ENCODE results near the gene CCR9. TPM values are rescaled to one million over a fixed set of nuclear protein-coding genes. Genes with fewer than 3 reads are reported as not detected.

The CCR9 gene
- total RNA-seq, 1 donor, result 1.9 TPM

GRCh38 chr3:45906681-45907407 lies 20.5 kb downstream of the CCR9 start:
- DNase-seq (ENCODE audit: low read depth in 2 of 3, low spot score in 2 of 3), result peak in 1 of 3 donors; percentile 32

GRCh38 chr3:45907769-45908705 lies 21.7 kb downstream of the CCR9 start:
- no peak for DNase-seq (ENCODE audit: low read depth in 2 of 3, low spot score in 2 of 3)

GRCh38 chr3:45908761-45909160 lies 22.4 kb downstream of the CCR9 start:
- no peak for DNase-seq (ENCODE audit: low read depth in 2 of 3, low spot score in 2 of 3)

- no peak for DNase-seq (ENCODE audit: low read depth in 2 of 3, low spot score in 2 of 3)
These were observed 23.2 kb downstream of the CCR9 start for GRCh38 chr3:45909542-45909941.

- no peak for DNase-seq (ENCODE audit: low read depth in 2 of 3, low spot score in 2 of 3)
These were observed 24.5 kb downstream of the CCR9 start for GRCh38 chr3:45910892-45911291.

- DNase-seq (ENCODE audit: low read depth in 2 of 3, low spot score in 2 of 3), result no peak
These were observed 25.3 kb downstream of the CCR9 start for GRCh38 chr3:45911511-45912226.

GRCh38 chr3:45912435-45912834 lies 26.1 kb downstream of the CCR9 start:
- DNase-seq (ENCODE audit: low read depth in 2 of 3, low spot score in 2 of 3), result no peak

GRCh38 chr3:45914362-45915058 lies 28.2 kb downstream of the CCR9 start:
- DNase-seq (ENCODE audit: low read depth in 2 of 3, low spot score in 2 of 3), result no peak

- no peak for DNase-seq (ENCODE audit: low read depth in 2 of 3, low spot score in 2 of 3)
These were observed 28.7 kb downstream of the CCR9 start for GRCh38 chr3:45915059-45915439.

- no peak for DNase-seq (ENCODE audit: low read depth in 2 of 3, low spot score in 2 of 3)
These were observed 29.3 kb downstream of the CCR9 start for GRCh38 chr3:45915518-45916231.

GRCh38 chr3:45917146-45917898 lies 31.0 kb downstream of the CCR9 start:
- no peak for DNase-seq (ENCODE audit: low read depth in 2 of 3, low spot score in 2 of 3)

- no peak for DNase-seq (ENCODE audit: low read depth in 2 of 3, low spot score in 2 of 3)
These were observed 35.1 kb downstream of the CCR9 start for GRCh38 chr3:45921158-45922038.

GRCh38 chr3:45922039-45922326 lies 35.6 kb downstream of the CCR9 start:
- no peak for DNase-seq (ENCODE audit: low read depth in 2 of 3, low spot score in 2 of 3)

GRCh38 chr3:45922950-45923590 lies 36.7 kb downstream of the CCR9 start:
- DNase-seq (ENCODE audit: low read depth in 2 of 3, low spot score in 2 of 3), result no peak

- DNase-seq (ENCODE audit: low read depth in 2 of 3, low spot score in 2 of 3), result no peak
These were observed 37.4 kb downstream of the CCR9 start for GRCh38 chr3:45923755-45924154.

- no peak for DNase-seq (ENCODE audit: low read depth in 2 of 3, low spot score in 2 of 3)
These were observed 41.5 kb downstream of the CCR9 start for GRCh38 chr3:45927881-45928280.

- peak; percentile 37 to 66 (median 46) for DNase-seq (ENCODE audit: low read depth in 2 of 3, low spot score in 2 of 3)
These were observed 42.8 kb downstream of the CCR9 start for GRCh38 chr3:45929042-45929679.

- DNase-seq (ENCODE audit: low read depth in 2 of 3, low spot score in 2 of 3), result no peak
These were observed 45.2 kb downstream of the CCR9 start for GRCh38 chr3:45931496-45931895.
